ENCODE measurements around the gene RNF220.

Gene RNF220

DNA sequence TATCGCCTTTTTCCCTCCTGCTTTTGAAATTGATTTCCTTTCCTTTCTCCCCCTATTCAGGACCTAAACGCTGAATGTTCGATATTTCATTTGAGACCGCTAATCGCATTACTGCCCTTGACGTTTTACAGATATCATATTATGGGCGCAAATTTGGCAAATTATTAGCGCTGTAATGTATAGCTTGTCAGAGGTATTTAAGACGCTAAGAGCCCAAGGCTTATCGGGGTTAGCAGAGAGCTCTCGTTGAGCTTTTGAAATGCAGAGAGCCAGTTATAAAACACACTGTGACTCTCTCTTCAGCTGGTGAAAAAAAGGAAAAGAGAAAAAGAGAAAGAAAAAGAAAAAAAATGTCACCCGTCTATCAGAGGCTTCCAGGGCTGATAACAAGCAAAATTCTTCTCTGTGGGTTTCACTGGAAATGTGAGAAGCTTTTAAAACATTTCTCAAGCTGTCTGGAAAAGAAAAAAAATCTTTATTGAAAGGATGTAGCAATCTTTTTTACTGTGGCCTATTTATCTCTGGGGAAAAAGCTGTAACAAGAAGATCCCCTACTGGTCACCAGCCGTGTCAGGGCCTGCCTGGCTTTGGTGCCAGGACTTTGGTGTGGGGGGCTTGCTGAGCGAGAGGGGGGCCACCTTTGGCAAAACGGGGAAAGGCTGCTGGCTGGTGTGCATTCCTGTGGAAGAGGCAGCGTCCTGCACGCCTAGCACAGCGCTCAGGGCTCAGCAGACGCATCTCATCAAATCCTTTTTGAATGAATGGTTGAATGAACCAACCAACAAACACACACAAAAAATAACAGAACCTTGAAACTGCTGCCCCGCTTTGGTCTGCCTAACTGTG is 119.8 kb downstream of the RNF220 start:
- DNase-seq, result no peak

DNA sequence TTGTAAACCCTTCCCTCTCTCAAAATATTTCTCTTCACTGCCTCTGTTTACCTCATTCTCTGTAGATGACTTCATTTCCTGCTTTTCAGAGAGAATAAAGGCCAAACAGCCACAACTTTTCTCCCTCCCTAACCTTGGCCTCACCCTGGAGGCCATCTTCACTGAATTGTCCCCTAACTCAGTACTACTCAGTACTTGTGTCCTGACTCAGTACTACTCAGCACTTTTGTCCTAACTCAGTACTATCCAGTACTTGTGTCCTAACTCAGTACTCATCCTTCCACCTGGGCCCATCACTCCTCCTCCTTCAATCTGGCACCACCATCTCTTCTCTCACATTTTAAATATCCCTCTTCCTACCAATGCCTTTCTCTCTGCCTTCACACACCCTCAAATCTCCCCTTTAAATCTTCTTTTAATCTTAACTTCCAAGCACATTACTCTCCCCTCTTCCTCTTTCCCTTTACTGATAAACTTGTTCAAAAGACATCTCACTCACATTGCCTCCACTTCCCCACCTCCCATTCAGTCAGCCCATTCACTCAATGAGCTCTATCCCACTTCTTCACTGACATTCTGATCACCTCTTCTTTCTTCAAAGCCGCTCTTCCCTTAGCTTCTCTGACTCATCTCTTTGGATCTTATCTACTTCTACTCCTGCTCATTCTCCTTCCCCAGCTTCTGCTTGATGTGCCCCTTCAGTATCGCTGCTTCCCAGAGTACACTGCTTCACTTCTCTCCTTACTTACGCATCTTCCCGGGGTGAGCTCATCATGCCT is 121.4 kb downstream of the RNF220 start:
- DNase-seq, result no peak

DNA sequence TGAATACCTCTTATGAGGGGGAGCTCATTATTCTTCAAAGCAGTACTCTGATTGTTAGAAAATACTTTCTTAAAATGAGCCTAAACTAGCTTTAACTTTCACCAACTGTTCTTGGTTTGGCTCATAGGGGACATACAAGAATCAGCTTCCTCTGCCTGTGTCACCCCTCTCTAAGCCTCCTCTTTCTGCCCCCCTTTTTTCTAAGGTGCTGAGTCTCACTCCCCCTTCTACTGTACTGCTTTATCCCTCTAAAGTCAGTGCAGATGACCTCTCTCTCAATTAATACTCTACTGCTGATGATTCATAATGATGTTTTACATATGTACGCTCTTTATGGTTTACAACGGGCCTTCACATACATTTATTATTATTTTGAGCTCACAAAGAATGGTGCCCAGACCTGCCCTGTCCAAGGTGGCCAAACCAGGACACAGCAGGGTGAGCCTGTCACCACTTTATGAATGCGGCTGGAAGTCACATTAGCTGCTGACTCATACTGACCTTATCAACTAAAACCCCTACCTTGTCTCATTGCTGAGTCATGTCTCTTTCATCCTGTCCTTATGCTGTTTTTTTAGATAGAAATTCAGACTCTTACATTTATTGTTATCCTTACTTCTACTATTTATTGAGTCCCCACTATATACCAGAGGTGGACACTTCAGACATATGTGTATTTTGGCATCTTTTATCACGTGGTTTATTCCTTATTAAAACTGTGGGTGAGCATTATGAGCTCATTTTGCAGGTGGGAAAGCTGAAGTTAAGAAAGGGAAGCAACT is 126.9 kb downstream of the RNF220 start:
- DNase-seq, result no peak

DNA sequence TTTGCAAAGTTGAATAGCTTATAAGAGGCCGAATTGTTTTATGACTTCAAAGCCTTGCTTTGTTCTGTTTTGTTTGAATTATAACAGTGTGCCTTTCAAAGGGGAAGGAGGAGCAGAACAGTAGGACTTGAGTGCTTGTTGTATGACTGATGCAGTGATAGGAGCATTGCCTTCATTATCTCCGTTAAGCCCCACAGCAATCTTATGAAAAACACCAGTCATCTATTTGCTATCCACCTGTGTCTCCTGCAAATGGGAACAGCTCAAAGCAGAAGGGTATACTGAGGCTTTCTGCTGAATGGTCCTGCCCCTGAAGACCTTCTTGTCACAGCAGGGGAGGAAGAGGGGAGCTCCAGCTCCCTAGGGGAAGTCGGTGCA is 127.5 kb downstream of the RNF220 start:
- DNase-seq, result no peak

DNA sequence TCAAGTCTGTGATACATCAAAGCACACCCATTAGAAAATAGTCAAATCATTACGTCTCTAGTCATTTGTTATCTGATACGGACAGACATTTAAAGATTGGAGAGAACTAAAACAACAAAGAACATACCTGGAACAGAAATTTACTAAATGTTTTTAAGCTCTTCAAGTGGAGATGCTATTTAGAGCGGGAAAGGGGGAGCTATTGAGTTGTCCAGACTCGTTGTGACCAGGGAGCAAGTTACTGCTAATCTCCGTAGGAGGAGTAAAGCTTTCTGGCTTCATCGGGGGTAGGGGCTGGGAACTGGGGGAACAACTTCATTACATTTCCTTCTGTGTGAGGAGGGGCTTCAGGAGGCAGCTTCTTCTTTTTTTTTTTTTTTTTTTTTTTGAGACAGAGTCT is 129.7 kb downstream of the RNF220 start:
- no peak for DNase-seq

DNA sequence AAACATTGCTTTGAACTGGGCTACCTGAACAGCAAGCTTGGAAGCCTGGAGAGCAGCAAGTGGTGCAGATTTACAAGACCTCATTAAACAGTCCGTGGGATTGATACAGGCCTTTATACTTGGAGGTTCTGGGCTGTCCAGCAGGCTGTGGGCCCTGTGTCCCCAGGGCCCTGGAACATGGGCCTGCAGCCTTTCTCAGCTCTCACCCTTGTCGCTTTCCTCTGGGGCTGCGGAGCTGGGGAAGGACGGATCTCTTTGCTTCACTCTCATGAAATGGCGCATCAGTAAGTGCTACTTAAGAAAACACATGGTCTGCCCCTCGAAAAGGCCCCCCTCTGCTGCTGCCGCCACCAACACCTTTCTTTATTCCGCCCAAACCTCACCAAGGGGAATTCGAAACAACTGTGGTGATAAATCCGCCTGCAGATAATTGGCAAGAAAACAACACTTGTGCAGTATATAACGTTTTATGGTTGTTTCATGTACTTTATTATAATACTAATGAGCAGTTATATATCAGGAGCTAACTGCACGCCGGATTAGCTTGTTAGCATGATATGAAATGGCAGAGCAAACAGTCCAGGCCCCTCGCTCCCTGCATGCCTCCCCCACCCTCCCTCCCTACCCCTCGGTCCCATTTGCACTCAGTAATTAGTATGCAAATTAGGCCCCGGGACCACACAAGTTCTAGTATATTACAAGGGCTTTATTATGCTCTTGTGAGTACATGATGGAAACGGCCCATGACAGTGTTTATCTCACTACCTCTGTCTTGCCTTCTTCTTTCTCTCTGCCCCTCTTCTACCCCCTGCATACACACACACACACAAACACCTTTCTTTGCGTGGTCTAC is 131.5 kb downstream of the RNF220 start:
- no peak for DNase-seq

DNA sequence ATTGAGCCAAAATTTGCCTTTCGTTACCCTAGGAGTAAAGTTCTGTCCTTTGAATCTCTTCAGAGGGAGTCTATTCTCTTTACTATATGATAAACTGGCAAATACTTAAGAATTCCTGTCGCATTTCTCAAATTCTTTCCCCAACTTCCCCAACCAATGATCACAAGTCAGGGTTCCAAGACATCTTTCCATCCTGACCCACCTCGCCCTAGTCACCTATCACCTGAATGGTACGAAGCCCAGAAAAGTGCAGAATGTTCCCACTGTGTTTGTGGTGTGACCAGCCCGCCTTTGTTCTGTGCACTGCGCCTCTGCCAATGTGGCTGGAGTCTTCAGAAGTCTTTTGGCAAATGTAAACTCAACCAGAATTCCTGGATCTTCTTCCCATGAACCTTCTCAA is 132.5 kb downstream of the RNF220 start:
- DNase-seq, result no peak

DNA sequence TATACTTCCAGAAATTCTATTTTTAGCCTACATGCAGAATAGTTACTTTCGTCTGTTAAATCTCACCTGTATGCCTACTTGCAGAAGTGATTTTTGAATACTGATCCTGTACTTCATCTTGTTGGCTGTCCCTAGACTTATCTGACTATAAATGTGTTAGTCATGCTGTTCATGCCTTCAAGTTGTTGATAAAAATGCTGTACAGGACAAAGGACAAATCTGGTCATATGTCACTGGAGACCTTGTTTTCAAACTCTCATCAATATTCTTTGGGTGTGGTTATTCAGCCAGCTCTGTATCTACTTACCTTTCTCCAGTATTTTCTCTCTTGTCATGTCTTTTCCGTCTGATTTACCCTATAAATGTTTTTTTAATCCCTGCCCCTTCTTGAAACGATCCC is 132.9 kb downstream of the RNF220 start:
- DNase-seq, result no peak

DNA sequence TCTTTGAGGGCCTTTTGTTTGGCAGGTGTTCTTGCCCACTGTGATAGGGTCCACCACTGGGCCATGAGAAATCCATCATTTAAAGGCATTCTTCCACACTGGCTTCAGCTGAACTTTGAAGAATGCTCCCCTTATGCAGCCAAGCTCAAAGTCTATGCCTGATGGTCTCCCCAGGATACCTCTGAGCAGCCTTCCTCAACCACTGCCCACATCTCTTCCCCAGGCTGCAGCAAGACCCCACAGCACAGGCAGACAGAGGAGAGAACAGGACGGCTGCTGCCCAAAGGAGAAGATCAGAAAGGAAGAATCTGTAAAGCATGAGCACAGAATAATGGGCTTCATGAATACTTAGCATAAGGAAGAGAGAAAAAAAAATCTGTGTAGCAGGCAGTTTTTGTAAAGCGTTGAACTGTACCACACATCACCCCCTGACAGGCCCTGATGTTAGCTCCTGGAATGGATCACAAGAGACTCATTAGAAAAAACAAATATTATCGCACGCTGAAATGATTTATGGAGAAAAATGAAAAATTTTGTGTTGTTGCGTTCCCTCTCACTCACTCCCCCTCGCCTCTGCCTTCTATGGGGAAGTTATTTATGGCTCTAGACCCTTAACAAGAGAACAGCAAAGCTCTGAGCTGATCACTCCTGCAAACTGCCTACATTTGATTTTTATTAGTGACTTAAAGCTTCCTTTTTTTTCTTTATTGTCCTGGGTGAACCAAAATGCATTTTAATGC is 135.1 kb downstream of the RNF220 start:
- DNase-seq, result no peak

DNA sequence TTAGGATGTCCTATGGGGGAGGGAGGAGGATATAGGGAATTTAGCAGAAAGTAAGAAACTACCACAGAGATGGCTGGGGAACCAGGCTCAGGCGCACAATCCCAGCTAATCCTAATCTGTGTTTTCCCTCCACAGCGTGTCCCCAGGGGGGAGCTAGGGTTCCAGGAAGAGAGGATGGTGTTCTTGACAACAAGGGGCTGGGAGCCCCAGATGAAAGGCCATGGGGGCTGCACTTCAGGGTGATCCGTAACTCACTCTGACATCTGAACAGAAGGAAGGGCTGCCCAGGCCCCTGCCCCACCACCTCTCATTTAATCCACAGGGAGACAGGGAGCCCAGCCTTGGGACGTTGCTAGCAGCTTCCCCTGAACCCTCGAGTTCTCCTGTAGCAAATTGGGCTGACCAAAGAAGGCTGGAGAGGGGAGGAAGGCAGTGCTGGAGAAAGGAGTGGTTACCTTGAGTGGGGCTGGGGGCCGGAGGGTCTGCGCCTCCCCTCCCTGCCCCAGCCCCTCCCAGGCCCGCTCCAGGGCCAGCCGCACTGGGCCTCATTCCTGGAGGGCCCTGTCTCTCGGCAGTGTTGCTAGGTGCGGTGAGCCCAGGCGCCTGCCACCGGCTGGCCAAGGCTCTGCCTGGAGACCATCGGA is 137.5 kb downstream of the RNF220 start:
- DNase-seq, result no peak

DNA sequence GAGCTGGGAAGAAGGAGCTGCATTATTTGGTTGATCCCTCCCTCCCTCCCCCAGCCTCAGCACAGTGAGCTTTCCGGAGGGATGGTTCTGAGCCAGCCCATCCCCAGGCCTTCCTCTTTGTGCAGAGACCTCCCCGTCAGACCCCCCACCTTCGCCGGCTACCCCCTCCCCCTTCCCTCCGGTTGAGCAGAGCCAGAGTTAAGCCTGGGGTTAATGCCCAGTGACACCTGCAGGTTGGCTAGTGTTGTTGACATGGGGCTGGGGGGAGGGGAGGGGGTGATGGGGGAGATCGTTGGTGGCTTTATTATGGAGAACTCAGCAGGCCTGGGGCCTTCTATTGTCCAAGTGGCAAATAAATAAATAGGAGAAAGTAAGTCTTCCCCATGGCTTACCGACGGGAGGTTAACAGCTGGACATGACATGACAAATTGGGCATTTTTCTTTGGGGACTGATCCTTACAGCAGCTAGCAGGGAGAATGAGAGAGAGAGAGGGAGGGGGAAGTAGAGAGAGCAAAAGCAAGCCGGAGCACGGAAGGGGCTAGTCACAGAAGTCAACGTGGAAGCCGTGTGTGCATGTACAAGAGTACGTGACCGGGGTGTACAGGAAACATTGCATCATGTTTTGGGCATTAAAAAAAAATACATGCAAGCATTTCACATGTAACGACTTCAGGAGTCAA is 138.1 kb downstream of the RNF220 start:
- DNase-seq, result no peak

DNA sequence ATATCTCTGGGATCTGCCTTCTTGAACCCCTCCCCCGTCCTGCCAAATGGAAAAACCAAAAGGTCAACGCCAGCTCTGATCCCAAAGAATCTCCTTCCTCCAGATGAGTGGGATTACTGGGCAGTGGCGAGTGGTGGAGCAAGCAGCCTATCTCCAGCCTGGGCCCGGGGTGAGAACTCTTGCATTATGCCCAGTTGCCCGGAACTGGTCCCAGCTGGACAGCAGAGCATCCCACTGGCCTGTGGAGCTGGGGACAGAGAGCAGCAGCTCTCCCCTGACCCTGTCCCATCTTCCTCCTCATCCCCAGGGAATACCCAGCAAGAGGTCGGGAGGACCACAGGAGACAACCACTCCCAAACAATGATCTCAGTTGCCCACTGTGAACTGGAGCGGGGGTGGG is 138.7 kb downstream of the RNF220 start:
- DNase-seq, result no peak

DNA sequence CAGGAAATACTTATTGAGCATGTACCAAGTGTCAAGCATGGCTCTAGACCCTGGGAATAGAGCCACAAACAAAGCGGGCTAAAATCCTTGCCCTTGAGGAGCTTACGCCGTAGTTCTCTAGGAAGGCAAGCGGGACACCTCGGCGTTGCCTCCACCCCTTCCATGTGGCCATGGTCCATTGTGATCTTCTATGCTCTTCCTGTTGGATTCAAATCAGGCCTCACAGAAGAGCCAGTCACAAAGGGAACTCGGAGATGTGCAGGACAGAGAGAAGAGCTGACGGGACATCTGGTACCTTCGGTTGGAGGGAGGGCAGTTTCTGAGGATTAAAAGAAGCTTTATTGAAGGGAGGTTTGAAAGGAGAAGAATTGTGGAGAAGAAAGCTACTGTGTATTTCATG is 139.9 kb downstream of the RNF220 start:
- DNase-seq, result no peak

DNA sequence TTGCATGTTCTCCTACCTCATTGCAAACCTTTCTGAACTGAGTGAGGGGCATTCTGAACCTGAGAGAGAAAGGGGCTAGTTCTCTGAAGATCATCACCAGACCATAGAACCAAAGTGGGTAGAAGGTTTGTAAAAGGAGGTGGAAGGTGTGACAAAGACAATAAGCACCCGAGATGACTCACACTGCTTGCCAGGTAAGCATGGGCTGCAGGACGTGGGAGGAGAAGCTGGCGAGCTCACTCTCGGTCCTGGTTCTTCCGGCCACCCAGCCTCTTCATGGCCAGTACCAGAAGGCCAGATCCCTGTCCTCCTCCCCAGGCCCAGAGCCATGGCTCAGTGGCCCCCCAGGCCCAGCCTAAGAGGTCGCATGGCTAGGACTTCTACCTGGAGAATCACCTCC is 140.9 kb downstream of the RNF220 start:
- no peak for DNase-seq

DNA sequence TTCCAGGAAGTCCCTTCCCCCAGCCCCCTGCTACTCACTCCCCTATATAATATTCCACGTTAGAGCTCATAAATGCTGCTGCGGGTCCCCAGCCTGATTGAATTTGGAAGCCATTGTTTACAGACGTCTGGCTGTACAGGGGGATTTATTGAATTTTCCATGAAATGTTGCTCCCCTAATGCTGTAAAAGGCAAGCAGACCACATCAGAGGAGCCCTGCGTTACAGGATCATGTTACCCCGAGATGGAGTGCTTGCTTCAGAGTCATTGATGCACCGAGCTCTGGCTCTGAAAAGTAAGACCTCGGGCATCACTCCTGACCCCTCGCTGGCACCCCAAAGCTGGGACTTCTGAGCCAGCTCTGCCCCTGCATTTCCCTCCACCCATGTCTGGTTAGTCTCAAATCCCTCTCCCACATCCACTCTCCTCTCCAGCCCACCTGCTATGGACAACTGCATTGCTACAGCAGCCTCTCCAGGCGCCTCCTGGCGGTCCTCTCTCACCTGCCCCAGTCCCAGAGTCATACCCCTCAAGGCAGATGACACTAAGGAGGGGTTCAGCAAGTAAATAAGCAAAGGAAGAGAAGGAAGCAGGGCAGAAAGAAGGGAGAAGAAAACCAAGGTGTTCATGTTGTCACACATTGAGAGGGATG is 141.5 kb downstream of the RNF220 start:
- DNase-seq, result no peak

DNA sequence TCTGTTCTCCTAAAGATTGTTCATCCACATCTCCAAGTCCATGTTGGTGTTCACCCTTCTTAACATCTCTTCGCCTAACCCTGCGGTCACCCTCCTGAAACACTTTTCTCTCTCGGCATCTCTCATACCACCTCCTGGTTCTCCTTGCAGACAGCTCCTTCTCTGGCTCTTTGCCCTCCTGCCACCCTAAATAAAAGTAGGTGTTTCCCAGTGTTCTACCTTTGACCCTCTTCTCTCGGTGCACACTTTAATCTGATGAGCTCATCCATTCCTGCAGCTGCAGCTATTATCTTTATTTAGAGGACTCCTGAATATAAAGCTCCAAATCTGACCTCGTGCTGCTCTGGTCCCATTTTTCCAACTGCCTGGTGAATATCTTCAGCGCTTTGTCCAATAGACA is 142.3 kb downstream of the RNF220 start:
- no peak for DNase-seq

DNA sequence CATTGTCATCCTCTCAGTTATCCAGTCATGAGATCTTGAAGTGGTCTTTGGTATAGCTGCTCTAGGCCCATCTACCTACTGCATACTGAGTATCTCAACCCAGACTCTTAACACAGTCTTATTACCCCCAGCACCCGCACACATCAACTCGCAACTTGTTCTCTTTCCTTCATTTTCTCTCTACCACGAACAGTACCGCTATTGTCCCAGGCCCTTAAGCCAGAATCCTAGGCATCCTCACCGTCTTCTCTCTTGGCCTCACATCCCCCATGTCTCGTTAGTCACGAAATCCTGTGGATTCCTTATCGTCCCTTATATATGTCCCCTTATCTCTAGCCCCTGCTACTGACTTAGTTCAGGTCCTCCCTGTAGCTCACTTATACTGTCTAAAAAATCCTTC is 142.8 kb downstream of the RNF220 start:
- DNase-seq, result no peak

DNA sequence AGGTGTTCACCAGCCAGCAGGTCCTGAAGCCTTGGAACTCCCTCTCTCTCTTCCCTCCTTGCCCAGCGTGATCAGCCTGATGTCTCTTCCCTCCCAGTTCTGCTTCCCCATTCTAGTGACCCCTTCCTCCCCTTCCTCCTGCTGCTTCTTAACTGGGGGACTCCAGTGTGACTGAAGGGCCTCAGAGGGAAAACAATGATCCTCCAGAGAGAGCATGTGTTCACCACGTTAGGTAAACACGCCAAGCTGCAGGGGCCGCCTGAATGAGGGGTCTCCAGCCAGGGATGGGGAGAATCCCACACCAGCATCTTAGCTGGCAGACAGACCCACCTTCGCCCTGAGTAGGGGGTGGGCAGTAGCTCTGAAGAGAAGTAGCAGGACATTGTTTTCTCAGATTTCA is 144.5 kb downstream of the RNF220 start:
- DNase-seq, result no peak

DNA sequence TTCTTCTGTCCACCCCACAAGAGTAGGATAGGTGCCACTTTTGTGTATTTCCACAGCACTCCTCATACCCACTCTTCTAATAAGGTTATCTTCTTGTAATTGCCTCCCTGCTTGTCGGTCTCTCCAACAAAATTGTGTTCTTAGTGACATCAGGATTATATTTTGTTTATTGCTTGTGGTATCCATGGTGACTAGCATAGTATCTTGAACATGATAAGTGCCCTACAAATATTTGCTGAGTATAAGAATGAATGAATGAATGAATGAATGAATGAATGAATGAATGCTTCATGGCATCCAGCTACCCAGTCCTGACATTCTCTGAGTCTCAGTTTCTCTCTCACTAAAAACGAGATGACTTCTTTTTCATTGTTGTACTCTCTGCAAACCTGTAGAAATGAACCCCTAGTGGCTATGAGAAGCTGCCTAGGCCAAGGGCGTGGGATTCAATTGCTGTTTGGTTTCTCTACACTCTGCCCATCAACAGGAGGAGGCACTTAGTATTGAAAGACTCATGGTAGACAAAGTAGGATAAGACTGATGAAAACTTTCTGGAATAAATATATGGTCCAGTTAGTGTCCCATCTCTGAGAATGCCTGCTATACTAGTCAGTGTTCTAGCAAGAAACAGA is 148.2 kb downstream of the RNF220 start:
- DNase-seq, result no peak

DNA sequence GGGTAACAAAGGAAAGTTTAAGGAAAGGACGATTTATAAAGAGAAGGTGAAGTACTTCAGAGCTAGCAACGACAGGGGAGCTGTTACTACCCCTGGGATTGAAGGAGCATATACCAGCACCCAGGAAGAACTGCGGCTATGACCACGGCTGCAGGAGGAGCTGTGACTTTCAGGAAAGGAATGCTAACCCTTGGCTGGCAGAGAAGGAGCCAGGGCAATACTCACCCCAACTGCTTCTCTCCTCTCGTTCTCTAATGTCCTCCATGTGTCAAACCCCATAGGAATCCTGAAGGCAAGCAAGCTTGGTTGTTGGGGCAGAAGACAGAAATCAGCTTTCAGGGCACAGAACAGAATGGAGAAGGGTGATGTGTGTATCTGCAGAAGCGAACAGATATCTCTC is 148.7 kb downstream of the RNF220 start:
- no peak for DNase-seq
